GM21367 (cell line): ENCODE results near the gene PATE1.
"Not testable (repeated sequence)": the region's sequence is repeated elsewhere in the genome, so short reads cannot be mapped to it uniquely, and the experiment has no call there.

Experiments
- ATAC-seq: cut with Tn5 transposase; IDR thresholded peaks from one replicate; pipeline ENCODE4 v1.9.1; 2021; ENCODE audit not compliant: unreplicated experiment

The PATE1 gene, protein sequence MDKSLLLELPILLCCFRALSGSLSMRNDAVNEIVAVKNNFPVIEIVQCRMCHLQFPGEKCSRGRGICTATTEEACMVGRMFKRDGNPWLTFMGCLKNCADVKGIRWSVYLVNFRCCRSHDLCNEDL

DNA sequence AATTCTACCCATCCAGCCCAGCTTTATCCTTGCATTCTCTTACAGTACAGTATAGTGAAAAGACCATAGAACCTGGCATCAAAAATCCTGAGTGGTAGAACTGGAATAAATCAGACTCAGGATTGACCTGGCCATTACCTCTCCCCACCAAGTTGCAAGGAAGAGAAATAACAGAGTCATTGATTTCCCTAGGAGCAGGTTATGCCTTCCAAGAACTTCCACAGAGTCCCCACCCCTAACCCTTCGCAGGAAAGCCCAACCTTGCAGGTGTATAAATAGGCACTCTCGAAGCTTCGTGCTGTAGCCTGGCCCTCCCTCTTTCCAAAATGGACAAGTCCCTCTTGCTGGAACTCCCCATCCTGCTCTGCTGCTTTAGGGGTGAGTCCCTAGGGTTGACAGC, at the start of gene PATE1:
TSS of gene PATE1 (plus strand) at position 301 of the 400 bp plus-strand sequence. CDS start at position 327, 26 bp downstream.
- ATAC-seq = no peak

DNA sequence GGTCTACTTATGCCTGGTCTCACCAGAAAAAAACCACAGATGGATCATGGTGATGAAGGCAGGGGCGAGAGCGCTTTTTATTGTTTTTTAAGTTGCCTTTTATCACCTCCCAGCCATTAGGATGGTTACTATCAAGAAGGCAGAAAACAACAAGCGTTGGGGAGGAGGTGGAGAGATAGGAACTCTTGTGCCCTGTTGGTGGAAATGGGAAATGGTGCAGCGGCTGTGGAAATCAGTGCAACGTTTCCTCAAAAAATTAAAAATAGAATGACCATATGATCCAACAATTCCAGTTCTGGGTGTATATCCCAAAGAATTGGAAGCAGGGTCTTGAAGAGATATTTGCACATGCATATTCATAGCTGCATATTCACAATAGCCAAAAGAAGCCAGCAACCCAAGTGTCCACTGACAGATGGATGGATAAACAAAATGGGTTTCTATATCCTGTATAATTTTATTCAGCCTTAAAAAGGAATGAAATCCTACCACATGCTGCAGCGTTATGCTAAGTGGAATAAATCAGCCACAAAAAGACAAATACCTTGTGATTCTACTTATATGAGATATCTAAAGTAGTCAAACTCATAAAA, 45.0 kb upstream of the PATE1 start:
- no peak for ATAC-seq

DNA sequence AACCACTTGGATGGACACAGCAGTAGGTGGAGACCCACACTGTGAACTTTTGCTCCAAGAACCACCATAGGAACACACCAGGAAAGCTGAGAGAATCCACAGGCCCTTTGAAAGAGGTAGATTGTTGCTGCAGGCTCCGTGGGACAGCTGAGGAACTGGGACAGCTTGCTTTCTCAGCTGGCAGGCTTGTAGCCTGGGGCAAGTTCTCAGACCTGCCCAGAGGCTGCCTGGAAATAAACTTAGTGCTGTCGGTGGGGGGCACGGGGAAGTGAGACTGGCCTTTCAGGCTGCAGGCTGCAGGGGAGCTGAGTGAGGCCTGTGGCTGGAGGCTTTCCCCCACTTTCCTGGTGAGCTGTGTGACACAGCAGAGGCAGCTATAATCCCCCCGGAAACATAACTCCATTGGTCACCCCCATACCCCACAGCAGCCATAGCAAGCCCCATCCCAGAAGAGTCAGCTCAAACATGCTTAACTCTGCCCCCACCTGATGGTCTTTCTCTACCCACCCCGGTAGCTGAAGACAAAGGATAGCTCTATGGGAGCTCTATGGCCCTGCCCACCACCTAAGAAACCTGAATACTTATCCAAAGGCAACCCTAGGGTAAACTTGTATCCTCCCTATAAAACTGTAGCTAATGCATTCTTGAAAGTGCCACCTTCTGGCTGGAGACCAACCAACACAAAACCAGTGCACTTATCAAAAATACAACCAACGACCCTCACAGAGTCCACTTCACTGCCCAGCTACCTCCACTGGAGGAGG, 44.0 kb upstream of the PATE1 start:
- ATAC-seq = no peak

DNA sequence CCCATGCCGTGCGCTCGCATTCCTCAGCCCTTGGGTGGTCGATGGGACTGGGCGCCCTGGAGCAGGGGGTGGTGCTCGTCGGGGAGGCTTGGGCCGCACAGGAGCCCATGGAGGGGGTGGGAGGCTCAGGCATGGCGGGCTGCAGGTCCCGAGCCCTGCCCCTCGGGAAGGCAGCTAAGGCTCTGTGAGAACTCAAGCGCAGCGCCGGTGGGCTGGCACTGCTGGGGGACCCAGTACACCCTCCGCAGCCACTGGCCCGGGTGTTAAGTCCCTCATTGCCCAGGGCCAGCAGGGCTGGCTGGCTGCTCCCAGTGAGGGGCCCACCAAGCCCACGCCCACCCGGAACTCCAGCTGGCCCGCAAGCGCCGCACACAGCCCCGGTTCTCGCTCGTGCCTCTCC, 41.4 kb upstream of the PATE1 start:
- not testable (repeated sequence) for ATAC-seq

DNA sequence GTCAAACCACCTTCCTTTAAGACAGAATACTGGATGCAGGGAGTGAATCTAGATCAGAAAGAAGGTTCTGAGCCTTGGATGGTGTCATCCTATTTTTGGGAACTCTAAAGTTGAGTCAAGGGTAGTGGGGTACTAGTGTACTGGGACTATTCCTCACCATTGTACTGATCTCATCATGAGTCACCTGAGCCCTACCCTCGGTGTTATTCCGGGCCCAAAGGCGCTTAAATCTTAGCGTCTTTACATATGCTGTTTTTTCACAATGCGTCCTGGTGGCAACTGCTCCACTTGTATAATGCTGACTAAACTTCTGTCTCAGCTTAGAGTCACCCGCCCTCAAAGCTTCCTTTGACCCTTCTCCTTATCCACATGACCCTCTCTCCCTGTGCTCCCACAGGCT, 25.3 kb upstream of the PATE1 start:
- ATAC-seq = no peak

DNA sequence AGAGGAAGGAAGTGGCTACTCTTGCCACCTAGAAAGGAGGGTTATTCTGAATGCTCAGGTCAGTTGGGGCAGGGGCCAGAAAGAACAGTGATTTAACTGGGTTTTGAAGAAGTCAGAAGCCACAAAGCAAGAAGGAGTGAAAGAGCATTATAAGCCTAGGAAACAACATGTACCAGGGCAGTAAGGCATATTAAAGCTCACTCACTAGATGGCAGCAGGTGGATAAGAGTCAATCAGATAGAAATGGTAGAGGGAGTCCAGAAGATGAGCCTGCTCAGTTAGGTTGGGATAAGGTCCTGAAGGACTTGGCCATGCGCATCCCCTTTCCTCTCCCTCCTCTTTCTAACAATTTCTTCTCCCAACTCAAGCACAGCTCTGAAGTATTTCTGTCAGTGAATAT, 22.0 kb upstream of the PATE1 start:
- ATAC-seq = no peak

DNA sequence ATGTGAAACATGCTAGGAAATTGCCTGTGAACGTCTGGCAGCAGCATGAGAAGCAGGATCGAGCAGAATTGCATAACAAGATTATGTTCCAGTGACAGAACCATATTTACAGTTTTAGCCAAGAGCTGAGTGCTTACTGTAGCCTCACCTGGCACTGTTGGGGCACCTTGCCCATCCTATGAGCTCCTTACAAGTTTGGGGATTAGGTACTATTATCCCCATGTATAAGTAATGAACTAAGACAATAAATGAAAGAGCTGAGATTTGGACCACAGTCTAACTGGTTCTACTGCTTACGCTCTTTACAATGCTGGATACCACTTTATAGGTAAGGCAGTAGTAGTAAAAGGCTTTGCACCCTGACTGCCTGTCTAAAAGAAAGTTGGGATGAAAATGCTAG, 17.1 kb upstream of the PATE1 start:
- no peak for ATAC-seq

DNA sequence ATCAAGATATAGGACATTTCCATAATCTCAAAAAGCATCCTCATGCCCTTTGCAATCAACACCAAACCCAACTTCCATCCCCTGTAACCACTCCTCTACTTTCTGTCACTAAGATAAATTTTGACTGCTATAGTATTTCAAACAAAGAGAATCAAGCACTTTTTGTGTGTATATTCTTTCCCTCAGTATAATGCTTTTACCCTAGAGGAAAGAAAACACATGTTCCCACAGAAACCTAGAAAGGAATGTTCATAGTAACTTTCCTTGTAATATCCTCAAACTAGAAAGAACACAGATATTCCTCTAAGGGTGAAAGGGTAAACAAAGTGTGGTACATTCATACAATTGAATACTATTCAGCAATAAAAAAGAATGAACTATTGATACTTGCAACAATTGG, 5.5 kb upstream of the PATE1 start:
- no peak for ATAC-seq

DNA sequence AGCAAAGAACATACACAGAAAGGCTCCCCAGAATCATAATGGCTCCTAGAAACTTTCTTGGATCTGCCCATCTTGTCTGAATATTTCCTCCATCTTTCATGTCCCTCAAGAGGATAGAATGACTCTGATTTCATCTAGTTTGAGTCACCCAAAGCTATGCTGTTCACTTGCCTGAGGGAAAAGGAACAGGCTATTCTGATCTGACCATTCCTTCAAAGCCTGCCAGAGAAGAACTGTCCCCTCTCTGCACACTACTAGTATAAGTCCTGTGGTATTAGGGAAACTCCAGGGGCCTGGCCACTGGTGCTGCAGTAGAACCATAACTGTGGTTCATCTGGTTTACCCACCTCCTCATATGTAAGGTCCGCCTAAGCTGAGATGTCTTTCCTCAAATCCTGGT, 2.4 kb upstream of the PATE1 start:
- no peak for ATAC-seq

DNA sequence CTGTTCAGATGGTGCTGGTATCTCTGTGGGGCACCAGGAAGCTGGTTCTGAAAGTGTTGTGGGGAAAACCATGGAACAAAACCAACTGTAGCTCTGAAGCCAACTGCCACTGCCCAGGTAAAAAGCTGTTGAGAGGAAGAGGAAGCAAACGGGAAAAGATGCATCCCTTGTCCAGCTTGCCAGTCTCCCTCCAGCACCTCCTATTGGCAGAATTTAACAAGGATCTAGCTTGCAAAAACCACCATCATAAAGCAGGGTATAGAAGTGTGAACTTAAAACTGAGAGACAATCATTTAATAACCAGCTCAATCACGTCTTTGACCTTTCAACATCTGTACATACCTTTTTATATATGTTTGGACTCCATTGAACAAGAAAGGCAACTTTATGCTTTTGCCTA, 4.5 kb downstream of the PATE1 start:
- ATAC-seq = no peak

DNA sequence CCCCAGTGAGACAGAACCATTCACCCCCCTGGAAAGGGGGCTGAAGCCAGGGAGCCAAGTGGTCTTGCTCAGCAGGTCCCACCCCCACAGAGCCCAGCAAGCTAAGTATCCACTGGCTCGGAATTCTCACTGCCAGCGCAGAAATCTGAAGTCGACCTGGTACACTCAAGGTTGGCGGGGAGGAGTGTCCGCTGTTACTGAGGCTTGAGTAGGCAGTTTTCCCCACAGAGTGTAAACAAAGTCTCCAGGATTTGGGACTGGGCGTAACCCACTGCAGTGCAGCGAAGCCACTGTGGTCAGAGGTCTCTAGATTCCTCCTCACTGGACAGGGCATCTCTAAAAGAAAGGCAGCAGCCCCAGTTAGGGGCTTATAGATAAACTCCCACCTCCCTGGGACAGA, 10.0 kb downstream of the PATE1 start:
- no peak for ATAC-seq

DNA sequence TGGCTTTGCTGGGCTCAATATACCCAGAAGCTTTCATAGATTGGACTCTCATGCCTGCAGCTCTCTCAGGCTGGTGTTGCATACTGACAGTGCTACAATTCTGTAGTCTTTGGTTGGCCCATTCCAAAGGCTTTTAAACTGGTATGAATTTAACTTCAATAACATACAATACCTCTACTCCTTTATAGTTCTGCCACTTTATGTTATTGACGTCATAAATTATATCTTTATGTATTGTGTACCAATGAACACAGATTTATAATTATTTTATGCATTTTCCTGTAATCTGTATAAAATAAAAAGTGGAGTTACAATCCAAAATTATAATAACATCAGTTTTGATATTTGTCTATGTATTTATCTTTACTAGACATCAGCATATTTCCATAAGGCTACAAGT, 16.4 kb downstream of the PATE1 start:
- ATAC-seq = no peak

DNA sequence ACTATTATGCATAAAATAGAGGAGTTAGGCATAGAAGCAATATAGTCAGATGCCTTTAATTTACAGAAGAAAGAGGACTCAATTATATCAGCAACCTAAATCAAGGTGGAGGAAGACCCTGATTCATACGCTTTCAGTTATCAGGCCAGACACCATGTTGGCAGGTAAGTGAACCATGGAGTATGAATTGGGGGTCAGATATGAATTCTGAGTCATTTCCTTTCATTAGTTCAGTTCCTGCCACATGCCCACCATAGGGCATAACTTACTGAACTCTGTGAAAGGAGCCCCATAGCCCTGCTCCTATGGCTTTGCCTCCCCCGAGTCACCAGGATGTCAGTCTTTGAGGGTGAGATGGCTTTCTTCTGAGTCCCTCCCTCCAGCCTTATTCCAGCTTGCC, 17.4 kb downstream of the PATE1 start:
- ATAC-seq = no peak

DNA sequence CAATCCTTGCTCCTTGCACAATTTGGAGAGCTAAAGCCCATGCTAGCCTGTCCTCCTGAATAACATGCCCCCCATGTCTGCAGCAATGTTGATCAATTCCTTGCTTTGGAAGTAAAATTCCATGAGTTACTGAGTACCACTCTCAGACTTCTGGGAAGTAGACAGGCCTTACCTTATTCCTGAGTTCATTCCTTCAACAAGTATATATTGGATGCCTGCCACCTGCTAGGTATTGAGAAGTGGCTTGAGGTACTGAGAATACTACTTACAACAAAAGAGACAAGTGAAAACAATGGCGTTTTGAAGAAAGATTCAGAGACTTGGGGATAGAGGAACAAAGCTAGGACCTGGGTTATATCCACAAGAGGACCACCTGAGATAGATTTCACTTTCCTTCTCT, 20.2 kb downstream of the PATE1 start:
- ATAC-seq = no peak

DNA sequence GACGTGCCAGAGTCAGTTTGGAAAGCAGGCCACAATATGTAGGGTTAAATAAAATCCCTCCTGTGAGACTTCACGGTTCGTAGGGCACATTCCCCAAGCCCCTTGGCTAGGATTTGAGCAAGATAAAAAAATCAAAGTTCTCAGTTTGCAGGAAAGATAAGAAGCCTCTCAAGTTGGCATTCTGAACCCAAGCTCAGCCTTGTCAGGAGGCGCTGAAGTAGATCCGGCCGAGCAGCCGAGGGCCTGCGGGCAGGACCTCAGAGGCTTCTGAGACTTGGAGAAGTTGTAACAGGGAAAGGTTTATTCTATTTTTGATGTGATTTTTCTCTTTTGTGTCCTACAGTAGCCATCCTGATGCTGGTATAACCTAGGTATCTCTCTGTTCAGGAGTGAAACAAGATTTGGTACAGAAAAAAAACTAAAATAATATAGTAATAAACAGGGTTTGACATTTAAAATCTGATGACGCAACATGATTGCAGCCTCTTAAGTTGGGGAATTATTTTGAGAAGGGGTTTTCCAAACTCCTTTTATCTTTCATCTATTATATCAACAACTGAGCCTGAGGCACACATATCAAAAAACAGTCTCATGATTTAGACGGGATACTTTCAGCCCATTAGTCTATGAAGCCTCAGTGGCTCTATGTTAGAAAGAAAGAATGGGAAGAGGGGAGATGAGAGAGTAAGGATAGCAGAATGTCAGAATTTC, 22.4 kb downstream of the PATE1 start:
- no peak for ATAC-seq

DNA sequence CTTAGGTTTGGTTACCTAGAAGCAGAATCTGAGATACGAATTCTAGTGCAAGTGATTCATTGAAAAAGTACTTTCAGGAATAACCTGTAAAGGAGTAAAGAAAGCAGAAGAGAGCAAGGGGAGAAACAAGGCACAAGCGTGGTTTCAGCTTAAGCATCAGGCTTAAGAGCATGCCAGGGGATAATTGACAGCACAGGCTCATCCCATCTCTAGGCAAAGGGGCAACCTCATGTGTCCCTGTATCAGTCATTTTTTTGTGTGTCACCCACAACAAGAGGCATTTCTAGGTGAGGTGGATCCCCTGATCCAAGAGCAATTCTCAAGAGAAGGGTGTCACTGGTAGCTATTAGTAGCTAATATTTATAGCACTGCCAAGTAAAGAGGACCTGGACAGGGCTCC, 24.5 kb downstream of the PATE1 start:
- ATAC-seq = no peak

DNA sequence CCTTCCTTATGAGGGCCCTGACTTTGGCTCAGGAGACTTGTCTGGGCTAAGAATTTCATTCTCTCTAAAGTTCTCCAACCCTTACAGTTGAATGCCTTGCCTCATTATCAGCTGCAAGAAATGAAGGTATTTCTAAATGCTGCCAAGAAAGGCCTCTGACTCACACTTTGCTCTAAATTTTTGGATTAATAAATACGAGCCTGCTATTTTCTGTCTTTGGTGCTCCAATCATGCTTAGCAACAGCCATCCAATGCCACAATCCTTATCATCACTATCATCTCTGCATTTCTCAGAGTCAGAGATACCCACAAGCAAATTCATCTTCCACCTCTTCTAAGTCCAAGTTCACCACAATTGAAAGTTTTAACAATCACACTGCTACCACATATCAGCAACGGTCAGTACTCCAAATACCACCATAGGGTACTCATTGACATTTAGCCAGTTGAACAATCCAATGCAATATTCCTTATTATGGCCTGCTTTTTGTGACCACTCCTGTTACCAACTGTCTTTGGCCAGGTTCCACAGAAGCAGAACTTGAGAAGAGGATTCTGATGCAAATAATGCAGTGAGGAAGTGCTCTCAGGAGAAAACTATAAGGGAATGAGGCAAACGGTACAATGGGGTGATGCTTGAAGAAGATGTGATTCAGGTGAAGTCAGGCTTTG, 26.9 kb downstream of the PATE1 start:
- no peak for ATAC-seq

DNA sequence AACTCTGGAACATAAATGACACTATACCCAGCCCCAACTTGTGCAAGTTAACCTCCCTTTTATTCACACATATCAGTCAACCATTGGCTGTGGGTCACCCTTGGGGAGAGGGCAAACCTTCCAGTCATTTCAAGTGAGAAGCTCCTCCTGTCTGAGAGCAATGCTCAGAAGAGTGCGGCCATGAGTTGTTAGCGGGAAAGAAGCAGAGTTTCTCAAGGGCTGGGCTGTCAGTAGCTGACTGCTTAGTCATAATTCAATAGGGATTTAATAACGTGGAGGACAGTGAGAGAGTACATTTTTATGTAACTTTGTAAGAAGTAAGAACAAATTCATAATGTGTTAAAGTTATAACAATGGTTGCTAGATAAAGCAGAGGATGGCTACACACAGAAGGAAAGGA, 27.4 kb downstream of the PATE1 start:
- ATAC-seq = no peak

DNA sequence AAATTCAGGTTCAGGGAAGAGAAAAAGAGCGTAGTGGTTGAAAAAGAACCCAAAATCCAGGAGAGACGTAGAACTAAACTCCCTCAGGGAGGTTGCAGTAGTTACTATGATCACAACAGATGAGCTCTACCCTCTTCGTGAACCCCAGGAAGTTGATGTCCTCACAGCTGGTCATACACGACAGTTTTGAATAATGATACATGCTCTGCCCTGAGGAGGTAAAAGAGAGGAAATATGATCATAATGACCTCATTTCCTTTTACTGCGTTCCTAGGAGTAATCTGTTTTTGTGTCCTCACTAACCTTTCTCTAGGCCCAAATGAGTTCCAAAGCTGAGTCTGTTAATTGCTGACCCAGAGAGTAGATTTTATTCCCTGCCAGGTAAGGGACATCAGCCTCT, 31.2 kb downstream of the PATE1 start:
- ATAC-seq = no peak

DNA sequence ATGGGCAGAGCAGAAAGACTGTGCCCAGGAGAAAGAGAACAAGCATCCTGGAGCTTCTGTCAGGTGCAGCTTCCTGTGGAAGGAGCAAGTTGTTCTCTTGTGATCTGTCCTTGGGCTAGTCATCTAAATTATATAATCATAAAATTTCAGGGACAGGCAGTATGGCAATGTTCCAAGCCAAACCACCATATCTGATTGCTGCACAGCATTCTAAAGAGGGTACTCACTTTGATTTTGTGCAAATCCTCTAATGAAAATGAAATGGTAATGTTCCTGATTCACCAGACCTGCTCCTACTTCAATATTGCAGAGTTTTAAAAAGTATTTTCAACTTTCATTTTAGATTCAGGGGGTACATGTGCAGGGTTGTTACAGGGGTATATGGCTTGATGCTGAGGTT, 32.6 kb downstream of the PATE1 start, which contains the start of gene PATE2:
TSS of gene PATE2 (minus strand) at position 101 of the 400 bp plus-strand sequence. CDS start at position 46, 55 bp downstream.
- no peak for ATAC-seq

DNA sequence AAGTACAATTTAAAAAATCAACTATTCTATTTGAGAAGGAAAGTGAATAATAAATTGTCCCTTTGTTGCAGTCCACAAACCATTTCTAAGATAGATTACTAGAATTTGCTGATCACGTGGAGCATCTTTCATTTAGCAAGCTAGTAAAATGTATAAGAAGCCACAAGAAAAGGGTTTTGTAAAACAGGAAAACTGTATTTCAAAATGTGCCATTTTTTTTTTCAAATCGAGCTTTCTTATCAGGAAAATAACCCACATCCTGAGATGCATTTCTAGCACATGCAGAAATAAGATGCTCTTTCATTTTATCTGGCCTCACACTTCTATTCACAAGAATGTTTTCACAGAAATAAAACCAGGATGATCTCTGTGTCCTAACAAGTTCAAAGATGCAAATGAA, 38.6 kb downstream of the PATE1 start:
- no peak for ATAC-seq
